RWPE1 (cell line): ENCODE results near the gene SLC15A1.

Source experiments
- CTCF ChIA-PET: fragments of 350-600 bp; sonication (Branson Sonifier 250); formaldehyde crosslinking; extraction: SDS; loops from one replicate; lab custom pipeline; 2021; lab: Yijun Ruan, JAX
- POLR2A ChIA-PET: fragments of 400-600 bp; formaldehyde crosslinking; extraction: SDS; loops from one replicate; lab custom pipeline; 2020; ENCODE audit warnings: antibody characterized with exemption; ENCODE audit not compliant: low non-redundant PET; lab: Yijun Ruan, JAX
- DNase-seq: peaks from one replicate; pipeline ENCODE4 v3.0.0; 2012; ENCODE audit warnings: low spot score
- H3K27ac ChIP-seq: fragments of 450-650 bp; 2 replicates; pipeline ENCODE4 v1.5.1; 2017
- TF ChIP-seq, protein P1 (sequence below): fragments of 450-650 bp; conservative IDR thresholded peaks from 2 replicates; pipeline ENCODE4 v1.5.1; 2017; ENCODE audit warnings: low read depth, mild to moderate bottlenecking

Gene SLC15A1

DNA sequence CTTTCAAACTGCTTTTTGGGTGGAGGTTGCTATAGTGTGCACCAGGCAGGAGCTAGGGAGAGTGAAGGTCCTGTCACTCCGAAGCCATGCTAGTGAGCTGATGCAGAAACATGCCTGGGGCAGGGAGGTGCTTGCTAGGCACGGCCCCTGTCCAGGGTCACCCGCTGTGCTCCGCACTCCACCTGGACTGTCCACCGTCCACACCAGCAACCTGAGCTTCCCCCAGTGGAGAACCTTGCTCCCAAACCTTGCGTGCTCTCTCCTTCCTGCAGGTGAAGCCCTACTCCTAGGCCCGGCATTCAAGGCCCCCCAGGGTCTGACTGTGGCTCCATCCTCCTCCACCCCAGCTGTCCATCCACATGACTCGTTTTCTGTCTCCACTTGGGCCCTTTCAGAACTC is 12.3 kb downstream of the SLC15A1 start:
- ChIA-PET POLR2A (no interaction called here), CTCF (no interaction called here)

DNA sequence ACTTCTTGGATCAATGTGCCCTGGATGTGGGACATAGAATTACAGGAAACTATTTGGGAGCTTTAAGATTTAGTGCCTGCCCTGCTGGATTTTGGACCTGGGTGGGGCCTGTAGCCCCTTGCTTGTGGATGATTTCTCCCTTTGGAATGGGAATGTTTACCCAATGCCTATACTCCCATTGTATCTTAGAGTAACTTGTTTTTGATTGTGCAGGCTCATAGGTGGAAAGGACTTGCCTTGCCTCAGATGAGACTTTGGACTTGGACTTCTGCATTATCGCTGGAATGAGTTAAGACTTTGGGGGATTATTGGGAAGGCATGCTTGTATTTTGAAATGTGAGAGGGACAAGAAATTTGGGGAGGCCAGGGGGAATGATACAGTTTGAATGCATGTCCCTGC is 13.5 kb downstream of the SLC15A1 start:
- TF ChIP-seq, protein P1, sequence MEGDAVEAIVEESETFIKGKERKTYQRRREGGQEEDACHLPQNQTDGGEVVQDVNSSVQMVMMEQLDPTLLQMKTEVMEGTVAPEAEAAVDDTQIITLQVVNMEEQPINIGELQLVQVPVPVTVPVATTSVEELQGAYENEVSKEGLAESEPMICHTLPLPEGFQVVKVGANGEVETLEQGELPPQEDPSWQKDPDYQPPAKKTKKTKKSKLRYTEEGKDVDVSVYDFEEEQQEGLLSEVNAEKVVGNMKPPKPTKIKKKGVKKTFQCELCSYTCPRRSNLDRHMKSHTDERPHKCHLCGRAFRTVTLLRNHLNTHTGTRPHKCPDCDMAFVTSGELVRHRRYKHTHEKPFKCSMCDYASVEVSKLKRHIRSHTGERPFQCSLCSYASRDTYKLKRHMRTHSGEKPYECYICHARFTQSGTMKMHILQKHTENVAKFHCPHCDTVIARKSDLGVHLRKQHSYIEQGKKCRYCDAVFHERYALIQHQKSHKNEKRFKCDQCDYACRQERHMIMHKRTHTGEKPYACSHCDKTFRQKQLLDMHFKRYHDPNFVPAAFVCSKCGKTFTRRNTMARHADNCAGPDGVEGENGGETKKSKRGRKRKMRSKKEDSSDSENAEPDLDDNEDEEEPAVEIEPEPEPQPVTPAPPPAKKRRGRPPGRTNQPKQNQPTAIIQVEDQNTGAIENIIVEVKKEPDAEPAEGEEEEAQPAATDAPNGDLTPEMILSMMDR, result no peak
- POLR2A ChIA-PET, result no interaction called here

More for the DNA sequence above, 12.3 kb downstream of the SLC15A1 start:
- TF ChIP-seq, protein P1, result no peak
- no peak overlapping the region for H3K27ac ChIP-seq
- DNase-seq, result no peak

DNA sequence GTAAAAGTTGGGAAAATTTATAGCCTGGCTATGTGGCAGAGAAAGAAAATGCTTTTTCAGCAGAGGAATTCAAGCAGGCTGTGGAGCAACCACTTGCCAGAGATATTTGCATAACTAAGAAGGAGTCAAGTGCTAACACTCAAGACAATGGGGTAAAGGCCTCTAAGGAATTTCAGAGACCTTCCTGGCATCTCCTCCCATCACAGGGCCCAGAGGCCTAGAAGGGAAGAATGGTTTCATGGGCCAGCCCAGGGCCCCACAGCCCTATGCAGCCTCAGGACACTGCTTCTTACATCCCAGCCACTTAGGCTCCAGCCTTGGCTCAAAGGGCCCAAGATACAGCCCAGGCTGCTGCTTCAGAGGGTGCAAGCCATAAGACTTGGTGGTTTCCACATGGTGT is 14.3 kb downstream of the SLC15A1 start:
- ChIA-PET POLR2A (no interaction called here), CTCF (no interaction called here)
- no peak overlapping the region for H3K27ac ChIP-seq
- TF ChIP-seq, protein P1, result no peak
- no peak for DNase-seq

More for the DNA sequence above, 13.5 kb downstream of the SLC15A1 start:
- DNase-seq, result no peak
- CTCF ChIA-PET, result interaction anchor here (0.6 kb wide), 1 partner anchor 572 kb away, joined by 6 read pairs; no protein-coding TSS in a partner anchor
- no peak overlapping the region for H3K27ac ChIP-seq

DNA sequence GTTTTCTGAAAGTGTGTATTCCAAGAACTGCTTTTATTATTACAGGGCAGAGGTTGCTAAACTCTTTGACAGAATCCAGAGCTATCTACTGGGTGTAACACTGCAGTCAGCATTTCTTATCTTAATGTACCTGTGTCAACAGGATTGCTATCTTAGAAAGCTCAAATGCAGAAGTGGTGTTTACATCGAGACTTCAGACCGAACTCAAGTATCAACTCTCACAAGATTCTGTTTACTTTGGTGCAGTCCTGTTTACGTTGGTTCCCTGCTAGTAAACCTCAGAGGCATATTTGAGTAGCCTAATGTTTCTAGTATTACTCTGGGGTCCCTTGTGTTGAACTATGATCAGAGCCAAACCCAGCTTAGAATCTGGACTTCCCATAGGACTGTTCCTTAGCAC is 20.5 kb downstream of the SLC15A1 start:
- TF ChIP-seq, protein P1, result no peak
- H3K27ac ChIP-seq, result no peak overlapping the region
- DNase-seq, result no peak
- POLR2A ChIA-PET, result no interaction called here
- CTCF ChIA-PET, result interaction anchor here (0.7 to 1.0 kb wide), 2 partner anchors 10 to 61 kb away, joined by 3 read pairs; no protein-coding TSS in a partner anchor

DNA sequence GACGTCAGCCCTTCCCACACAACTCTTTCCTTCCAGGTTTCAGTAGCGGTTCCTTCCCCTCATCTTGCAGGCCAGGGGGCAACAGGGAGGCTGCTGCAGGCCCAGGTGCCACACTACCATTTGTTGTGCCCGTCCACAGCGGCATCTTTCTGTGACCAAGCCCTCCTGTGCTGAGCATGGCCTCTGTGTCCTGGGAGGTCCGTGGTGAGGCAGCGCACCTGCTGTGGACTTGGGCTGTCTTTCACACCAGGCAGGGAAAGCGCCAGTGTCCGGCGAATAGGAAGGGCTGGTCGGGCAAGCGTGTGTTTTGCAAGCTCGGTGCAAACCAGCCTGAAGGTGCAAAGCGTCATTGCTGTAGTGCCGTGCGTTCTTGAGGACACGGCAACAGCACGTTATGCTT is 21.4 kb downstream of the SLC15A1 start:
- POLR2A ChIA-PET, result no interaction called here
- CTCF ChIA-PET, result no interaction called here
- TF ChIP-seq, protein P1, result no peak
- no peak overlapping the region for H3K27ac ChIP-seq
- DNase-seq, result no peak

DNA sequence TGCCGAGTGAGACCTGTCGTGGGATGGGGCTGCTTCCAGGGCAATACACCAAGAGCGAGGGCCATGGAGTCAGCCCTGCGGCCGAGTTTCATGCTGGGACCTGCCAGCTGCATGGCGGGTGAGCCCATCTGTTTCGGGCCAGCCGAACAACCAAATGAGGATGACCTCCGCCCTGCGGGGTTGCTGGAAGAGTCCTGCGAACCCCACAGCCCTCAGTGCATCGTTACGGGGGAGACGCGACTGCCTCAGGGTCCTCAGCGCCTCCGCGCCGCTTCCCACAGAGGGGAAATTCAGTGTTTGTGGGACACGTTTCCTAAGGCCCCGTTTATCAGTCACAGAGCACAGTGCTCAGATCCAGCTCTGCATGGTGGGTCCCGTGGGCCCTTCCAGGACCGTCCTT is 22.0 kb downstream of the SLC15A1 start:
- TF ChIP-seq, protein P1, result no peak
- CTCF ChIA-PET, result no interaction called here
- POLR2A ChIA-PET, result no interaction called here
- no peak for DNase-seq
- H3K27ac ChIP-seq, result no peak overlapping the region
